Transverse colon (tissue), 4 donors: Measurements from ENCODE around the gene IL1RN. TPM values are rescaled to one million over a fixed set of nuclear protein-coding genes. Genes with fewer than 3 reads are reported as not detected.

ENCODE experiments used
- DNase-seq: peaks from one replicate; pipeline ENCODE4 v3.0.0-alpha.2; 2019
- H3K27ac ChIP-seq, 4 donors: fragments of 200-600 bp; sonication (generic); 2 replicates each; pipeline ENCODE4 v1.5.1; 2016 to 2018; ENCODE audit warnings: inconsistent platforms in 4 of 4
- H3K27me3 ChIP-seq: fragments of 200-600 bp; sonication (generic); 2 replicates; pipeline ENCODE4 v1.5.1; 2017; ENCODE audit warnings: inconsistent platforms
- H3K36me3 ChIP-seq, 4 donors: fragments of 200-600 bp; sonication (generic); 2 replicates each; pipeline ENCODE4 v1.5.1; 2017 to 2019; ENCODE audit warnings: inconsistent platforms in 4 of 4
- H3K4me1 ChIP-seq, 4 donors: fragments of 200-600 bp; sonication (generic); 2 replicates each; pipeline ENCODE4 v1.5.1; 2017 to 2020; ENCODE audit warnings: inconsistent platforms in 4 of 4
- H3K4me3 ChIP-seq, 4 donors: fragments of 200-600 bp; sonication (generic); 1 replicate in 1 of 4; 2 replicates in 3 of 4; pipeline versions ENCODE4 v1.5.1 to v1.6.1; 2017 to 2019; ENCODE audit warnings: inconsistent platforms in 4 of 4
- H3K9me3 ChIP-seq, 2 donors: fragments of 200-600 bp; sonication (generic); 2 replicates each; pipeline ENCODE4 v1.5.1; 2017 to 2019; ENCODE audit warnings: inconsistent platforms in 2 of 2
- EP300 ChIP-seq: sonication (generic); formaldehyde crosslinking; IDR thresholded peaks from one replicate; pipeline ENCODE4 v1.6.1; 2017; ENCODE audit warnings: antibody characterized with exemption, low read depth
- POLR2A ChIP-seq: fragments of 450-650 bp; IDR thresholded peaks from one replicate; pipeline ENCODE4 v1.6.1; 2016; ENCODE audit warnings: antibody characterized with exemption, mild to moderate bottlenecking, moderate library complexity
- POLR2AphosphoS5 ChIP-seq, 3 donors: sonication (generic); formaldehyde crosslinking; IDR thresholded peaks; one replicate each; pipeline ENCODE4 v1.6.1; 2016; ENCODE audit warnings: antibody characterized with exemption in 3 of 3
- WGBS, 2 donors: methylation state at CpG; one replicate each; pipeline ENCODE4 v1.1.5; 2018; ENCODE audit warnings: low coverage in 1 of 2; 5-methylcytosine and 5-hydroxymethylcytosine counted together
- in situ Hi-C, 4 donors: fragments of 200-750 bp; cut with MboI; loops; one replicate each; pipeline versions ENCODE4 v1.15.0 to v1.15.1; 2017; ENCODE audit warnings: low sequenced_read_pairs in 3 of 4, low pct_ligation_motif_present in 1 of 4, low pct_unique_long_range_greater_than_20kb in 1 of 4
- intact Hi-C: fragments of 100-400 bp; cut with DNase I; formaldehyde crosslinking; loops from one replicate; pipeline ENCODE4 v1.15.1; 2023; ENCODE audit warnings: low total_unique reads
- total RNA-seq, 4 donors: library from RNA; depleted of rRNA; stranded (reverse); fragments of >200 nt; gene quantifications; one replicate each; pipeline ENCODE4 v1.1.0, GENCODE V29; 2016
- TF ChIP-seq, protein P1 (sequence below), 5 experiments: fragments of 200-600 bp in 3 of 5; fragments of 450-650 bp in 2 of 5; sonication (generic) in 3 of 5; IDR thresholded peaks; 1 replicate in 2 of 5; 2 replicates in 3 of 5; pipeline ENCODE4 v1.5.1; 2016 to 2017; ENCODE audit warnings: antibody characterized with exemption in 5 of 5, inconsistent platforms in 3 of 5, mild to moderate bottlenecking in 2 of 5, moderate library complexity in 1 of 5

The IL1RN gene
- total RNA-seq, 4 donors from 2014 or later = 0.40 to 31.8 (median 5.5) TPM

DNA sequence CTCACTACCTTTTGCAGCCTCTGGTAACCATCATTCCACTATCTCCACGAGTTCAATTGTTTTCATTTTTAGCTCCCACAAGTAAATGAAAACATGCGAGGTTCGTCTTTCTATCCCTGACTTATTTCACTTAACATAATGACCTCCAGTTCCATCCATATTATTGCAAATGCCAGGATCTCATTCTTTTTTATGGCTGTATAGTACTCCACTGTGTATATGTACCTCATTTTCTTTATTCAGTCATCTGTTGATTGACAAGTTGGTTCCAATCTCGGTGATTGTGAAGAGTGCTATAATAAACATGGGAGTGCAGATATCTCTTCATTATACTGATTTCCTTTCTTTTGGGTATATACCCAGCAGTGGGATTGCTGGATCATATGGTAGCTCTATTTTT is 16.9 kb downstream of the IL1RN start:
- H3K9me3 ChIP-seq = no peaks in the 10 kb centered on the region
- 61 to 75% methylated on average over 3 to 4 of the region's 4 CpGs for WGBS, 2 donors
- no peaks in the 10 kb centered on the region for H3K36me3 ChIP-seq
- no peaks in the 10 kb centered on the region for H3K4me1 ChIP-seq
- intact Hi-C loops = no loop called here
- DNase-seq = no peak
- no peak for TF ChIP-seq EP300
- TF ChIP-seq, protein P1, sequence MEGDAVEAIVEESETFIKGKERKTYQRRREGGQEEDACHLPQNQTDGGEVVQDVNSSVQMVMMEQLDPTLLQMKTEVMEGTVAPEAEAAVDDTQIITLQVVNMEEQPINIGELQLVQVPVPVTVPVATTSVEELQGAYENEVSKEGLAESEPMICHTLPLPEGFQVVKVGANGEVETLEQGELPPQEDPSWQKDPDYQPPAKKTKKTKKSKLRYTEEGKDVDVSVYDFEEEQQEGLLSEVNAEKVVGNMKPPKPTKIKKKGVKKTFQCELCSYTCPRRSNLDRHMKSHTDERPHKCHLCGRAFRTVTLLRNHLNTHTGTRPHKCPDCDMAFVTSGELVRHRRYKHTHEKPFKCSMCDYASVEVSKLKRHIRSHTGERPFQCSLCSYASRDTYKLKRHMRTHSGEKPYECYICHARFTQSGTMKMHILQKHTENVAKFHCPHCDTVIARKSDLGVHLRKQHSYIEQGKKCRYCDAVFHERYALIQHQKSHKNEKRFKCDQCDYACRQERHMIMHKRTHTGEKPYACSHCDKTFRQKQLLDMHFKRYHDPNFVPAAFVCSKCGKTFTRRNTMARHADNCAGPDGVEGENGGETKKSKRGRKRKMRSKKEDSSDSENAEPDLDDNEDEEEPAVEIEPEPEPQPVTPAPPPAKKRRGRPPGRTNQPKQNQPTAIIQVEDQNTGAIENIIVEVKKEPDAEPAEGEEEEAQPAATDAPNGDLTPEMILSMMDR (IDR thresholded peaks at IDR 0.05) = no peak
- no peak for TF ChIP-seq POLR2AphosphoS5 (IDR thresholded peaks at IDR 0.05)
- no peak for TF ChIP-seq POLR2A
- no peaks in the 10 kb centered on the region for H3K27me3 ChIP-seq
- in situ Hi-C loops = loop anchor here in 2 of 4 donors (10.0 to 25.0 kb wide), 2 partner anchors 51 to 218 kb away; no protein-coding TSS in a partner anchor
- no peak overlapping the region for H3K4me3 ChIP-seq
- no peak overlapping the region for H3K27ac ChIP-seq

DNA sequence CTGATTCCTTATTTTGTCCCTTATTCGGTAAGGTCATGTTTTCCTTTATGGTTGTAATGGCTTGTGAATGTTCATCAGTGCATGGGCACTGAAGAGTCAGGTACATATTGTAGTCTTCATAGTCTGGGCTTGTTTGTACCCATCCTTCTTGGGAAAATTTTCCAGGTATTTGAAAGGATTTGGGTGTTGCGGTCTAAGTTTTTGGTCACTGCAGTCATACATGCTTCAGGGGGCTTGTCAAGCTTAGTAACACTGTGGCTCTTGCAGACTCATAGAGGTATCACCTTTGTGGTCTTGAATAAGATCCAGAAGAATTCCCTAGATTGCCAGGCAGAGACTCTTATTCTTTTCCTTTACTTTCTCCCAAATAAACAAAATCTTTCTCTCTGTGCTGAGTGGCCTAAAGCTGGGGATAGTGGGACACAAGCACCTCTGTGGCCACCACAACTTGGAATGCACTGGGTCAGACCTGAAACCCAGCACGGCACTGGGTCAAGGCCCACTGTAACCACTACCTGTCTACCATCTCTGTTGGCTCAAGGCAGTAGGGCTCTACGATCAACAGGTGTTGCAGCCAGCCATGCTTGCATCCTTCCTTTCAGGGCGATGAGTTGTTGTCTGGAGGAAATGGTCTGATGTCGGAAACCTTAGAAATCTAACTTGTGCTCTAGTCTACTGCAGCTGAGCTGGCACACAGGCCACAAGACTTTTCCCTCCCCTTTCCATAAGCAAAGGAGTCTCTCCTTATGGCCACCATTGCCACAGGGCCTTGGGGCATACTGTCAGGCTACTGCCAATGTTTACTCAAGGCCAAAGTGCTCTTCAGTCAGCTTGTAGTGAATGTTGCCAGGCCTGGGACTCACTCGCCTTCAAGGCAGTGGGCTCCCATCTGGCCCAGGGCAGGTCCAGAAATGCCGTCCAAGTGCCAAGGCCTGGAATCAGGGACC is 21.5 kb downstream of the IL1RN start:
- Histone ChIP-seq H3K27ac (no peak overlapping the region), H3K4me3 (no peak overlapping the region), H3K36me3 (no peaks in the 10 kb centered on the region), H3K4me1 (no peaks in the 10 kb centered on the region), H3K27me3 (no peaks in the 10 kb centered on the region), H3K9me3 (no peaks in the 10 kb centered on the region)
- in situ Hi-C loops (loop anchor here in 2 of 4 donors (10.0 to 25.0 kb wide), 2 partner anchors 46 to 213 kb away; no protein-coding TSS in a partner anchor), intact Hi-C loops (no loop called here)
- DNase-seq = no peak
- 72 to 100% methylated on average over 3 to 8 of the region's 8 CpGs for WGBS, 2 donors
- TF ChIP-seq POLR2AphosphoS5 (IDR thresholded peaks at IDR 0.05) (no peak), POLR2A (no peak), EP300 (no peak)
- TF ChIP-seq, protein P1 (IDR thresholded peaks at IDR 0.05) = no peak

DNA sequence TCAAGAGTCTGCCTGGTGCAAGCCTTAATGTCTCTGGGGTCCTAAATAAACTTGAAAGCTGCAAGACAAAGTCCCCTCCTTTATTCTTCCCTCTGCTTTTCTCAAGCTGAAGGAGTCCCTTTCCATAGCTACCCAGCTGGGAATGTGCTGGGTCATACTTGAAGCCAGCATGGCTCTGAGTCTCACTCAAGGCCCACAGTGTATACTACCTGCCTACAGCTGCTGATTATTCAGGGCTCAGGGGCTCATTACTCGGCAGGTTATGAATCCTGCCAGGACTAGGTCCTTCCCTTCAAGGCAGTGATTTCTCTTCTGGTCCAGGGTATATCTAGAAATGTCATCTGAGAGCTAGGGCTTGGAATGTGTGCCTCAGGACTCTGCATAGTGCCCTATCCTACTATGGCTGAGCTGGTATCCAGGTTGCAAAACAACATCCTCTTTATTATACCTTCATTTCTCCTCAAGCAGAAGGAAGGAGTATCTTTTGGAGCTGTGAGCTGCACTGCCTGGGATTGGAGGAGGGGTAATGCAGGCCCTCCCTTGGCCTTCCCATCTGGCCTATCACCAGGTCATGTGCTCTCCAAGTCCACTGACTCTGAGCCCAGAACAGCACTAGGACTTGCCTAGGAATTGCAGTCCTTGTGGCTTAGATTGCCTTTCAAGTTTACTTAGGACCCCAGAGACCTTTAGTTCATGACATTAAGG is 22.3 kb downstream of the IL1RN start:
- Histone ChIP-seq H3K36me3 (no peaks in the 10 kb centered on the region), H3K27me3 (no peaks in the 10 kb centered on the region), H3K4me3 (no peak overlapping the region), H3K4me1 (no peaks in the 10 kb centered on the region), H3K9me3 (no peaks in the 10 kb centered on the region), H3K27ac (no peak overlapping the region)
- in situ Hi-C loops (loop anchor here in 2 of 4 donors (10.0 to 25.0 kb wide), 2 partner anchors 45 to 213 kb away; no protein-coding TSS in a partner anchor), intact Hi-C loops (no loop called here)
- TF ChIP-seq POLR2A (no peak), EP300 (no peak), POLR2AphosphoS5 (IDR thresholded peaks at IDR 0.05) (no peak)
- TF ChIP-seq, protein P1 (IDR thresholded peaks at IDR 0.05) = no peak
- no peak for DNase-seq
- 94% methylated on average over 1 of the region's 1 CpG; no CpG with 5 or more reads in 1 of the 2 donors for WGBS, 2 donors

DNA sequence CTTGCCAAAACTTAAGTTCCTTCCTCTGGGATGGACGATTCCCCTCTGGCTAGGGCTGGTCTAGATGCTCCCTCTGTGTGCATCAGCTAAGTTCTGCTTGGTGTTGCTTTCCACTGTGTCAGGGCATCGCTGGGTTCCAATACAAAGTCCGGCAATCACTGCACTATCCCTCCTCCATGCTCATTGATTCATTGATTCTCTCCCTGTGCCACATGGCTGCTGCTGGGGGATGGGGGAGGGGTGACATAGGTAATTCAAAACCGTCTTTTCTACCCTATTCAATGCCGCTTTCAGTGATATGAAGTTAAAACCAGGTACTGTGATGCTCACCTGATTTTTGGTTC is 22.8 kb downstream of the IL1RN start:
- Histone ChIP-seq H3K36me3 (no peaks in the 10 kb centered on the region), H3K9me3 (no peaks in the 10 kb centered on the region), H3K27ac (no peak overlapping the region), H3K4me3 (no peak overlapping the region), H3K27me3 (no peaks in the 10 kb centered on the region), H3K4me1 (no peaks in the 10 kb centered on the region)
- no peak for DNase-seq
- TF ChIP-seq, protein P1 (IDR thresholded peaks at IDR 0.05) = no peak
- TF ChIP-seq EP300 (no peak), POLR2AphosphoS5 (IDR thresholded peaks at IDR 0.05) (no peak), POLR2A (no peak)
- in situ Hi-C loops (no loop called here), intact Hi-C loops (no loop called here)
- WGBS, 2 donors = 91 to 93% methylated on average over 2 to 5 of the region's 5 CpGs
